HG03457 (cell line): ENCODE measurements around the gene DSE.
A peak's percentile ranks its signal among the peaks of the same experiment; 100 is the strongest.
"Not testable (repeated sequence)": the region's sequence is repeated elsewhere in the genome, so short reads cannot be mapped to it uniquely, and the experiment has no call there.

Experiments
- ATAC-seq: cut with Tn5 transposase; IDR thresholded peaks from one replicate; pipeline ENCODE4 v1.9.1; 2021; ENCODE audit warnings: moderate number of reproducible peaks; ENCODE audit not compliant: unreplicated experiment

The DSE gene

DNA sequence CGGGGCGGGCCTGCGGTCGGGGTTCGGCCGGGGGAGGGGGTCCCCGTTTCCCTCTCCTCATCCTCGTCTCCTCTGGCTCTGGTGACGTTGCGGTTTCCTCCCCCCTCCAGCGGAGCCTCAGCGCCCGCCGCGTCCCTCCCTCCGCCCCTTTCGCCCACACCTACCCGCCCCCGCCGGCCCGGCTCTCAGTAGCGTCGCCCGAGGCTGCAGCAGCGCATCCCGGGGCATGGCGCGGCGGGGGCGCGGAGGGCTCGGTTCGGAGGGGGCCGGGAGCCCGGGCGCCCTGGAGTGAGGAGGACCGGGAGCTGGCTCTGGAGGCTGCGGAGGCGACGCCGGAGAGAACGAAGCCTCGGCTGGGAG, at the start of gene DSE:
DSE (plus strand) TSS at position 188 of the 360 bp plus-strand sequence. CDS start 28,304 bp downstream, outside the sequence.
- peak; percentile 74 for ATAC-seq

DNA sequence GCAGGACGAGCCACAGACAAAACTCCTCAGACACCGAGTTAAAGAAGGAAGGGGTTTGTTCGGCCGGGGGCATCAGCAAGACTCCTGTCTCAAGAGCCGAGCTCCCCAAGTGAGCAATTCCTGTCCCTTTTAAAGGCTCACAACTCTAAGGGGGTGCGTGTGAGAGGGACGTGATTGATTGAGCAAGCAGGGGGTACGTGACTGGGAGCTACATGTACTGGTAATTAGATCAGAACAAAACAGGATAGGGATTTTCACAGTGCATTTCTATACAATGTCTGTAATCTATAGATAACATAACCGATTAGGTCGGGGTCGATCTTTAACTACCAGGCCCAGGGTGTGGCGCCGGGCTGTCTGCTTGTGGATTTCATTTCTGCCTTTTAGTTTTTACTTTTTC, 48.8 kb upstream of the DSE start:
- ATAC-seq: not testable (repeated sequence)

DNA sequence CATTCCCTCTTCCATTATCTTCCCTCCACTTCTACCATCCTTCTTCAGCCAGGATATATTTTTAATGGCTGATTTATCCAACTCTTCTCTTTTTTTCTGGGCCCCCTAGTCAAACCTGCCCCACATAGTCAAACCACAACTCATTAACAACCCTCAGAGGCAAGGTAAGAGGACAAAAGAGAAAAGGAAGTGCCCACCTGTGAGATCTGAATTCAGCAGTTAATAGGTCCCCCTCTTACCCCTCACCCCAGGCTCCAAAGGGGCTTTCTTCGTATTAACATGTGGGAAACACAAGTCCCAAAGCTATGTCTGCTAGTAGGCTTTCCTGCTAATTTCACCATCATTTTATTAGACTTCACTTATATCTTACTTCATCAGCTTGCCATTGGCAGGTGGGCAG, 46.9 kb upstream of the DSE start:
- ATAC-seq: no peak

- not testable (repeated sequence) for ATAC-seq
Measured at GRCh38 chr6:116325634-116326132, 45.1 kb upstream of the DSE start.

- ATAC-seq: no peak
Measured at GRCh38 chr6:116326181-116326671, 44.5 kb upstream of the DSE start.

DNA sequence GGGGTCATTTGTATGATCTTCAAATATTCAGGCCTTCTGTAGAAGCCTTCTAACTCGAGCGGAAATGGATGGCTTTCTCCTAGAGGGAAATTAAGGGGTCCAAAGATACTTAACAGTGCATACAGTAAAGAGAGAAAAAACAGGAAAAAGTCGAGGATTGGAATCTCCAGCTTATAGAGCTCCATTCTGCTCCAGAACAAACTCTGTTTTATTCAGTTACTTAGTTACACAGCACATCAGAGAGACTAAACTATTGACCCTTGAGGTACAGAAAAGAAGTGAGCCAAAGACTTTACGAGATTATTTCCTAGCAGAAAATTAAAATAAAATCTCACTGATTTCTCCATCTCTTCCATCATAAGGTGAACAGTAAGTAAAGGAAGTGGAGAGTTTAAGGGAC, 43.8 kb upstream of the DSE start:
- ATAC-seq: no peak

DNA sequence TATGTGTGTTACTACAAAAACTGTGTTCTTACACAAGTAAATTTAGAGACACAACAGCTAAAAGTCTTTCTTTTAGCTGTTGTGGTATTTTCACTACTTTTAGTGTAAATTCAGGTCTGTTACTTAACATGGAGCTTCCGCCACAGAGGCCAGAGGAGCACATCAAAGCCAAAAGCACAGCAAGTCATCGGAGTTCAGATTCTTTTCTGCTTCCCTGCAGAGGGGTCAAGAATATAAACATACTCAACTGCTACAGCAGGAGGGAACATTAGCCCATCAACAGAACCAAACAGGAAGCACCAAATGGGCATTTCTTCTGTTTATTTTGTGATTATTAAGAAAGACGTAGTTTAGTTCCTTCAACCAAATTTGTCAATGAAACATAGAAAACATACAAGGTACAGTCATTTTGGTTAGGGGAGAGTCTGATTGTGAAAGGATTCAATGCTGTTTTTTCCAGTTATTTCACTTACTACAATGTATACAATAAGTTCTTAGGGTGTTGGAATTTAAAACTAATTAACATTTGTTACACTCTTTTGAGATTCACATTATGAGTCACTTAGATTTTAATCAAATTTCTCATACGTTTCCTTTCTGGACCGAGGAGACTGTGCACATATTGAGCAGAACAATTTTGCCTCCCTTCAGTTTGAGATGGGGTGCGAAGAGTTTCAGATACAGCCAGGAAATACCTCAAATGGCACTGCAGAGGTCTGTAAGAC, 42.8 kb upstream of the DSE start:
- no peak for ATAC-seq

- no peak for ATAC-seq
Measured at GRCh38 chr6:116328528-116328903, 42.2 kb upstream of the DSE start.

GRCh38 chr6:116329156-116329555, 41.6 kb upstream of the DSE start:
- no peak for ATAC-seq

DNA sequence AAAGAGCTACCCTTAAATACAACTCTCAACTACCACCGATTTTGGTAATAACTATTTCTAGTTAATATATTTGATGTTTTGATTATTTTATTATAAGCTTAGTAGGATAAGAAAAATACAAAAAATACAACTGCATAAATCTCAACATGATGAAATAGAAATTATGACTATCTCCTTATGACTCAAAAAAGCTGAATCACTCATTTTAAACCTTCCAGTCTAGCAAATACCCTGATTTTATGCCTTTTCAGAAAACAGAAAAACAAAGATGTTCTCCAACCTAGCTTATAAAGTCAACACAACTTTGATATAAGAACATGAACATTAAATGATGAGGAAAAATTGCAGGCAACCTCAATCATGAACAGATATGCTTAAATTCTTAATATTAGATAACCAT, 40.2 kb upstream of the DSE start:
- ATAC-seq: no peak

GRCh38 chr6:116332096-116332495, 38.7 kb upstream of the DSE start:
- ATAC-seq: no peak

- ATAC-seq: not testable (repeated sequence)
Measured at GRCh38 chr6:116334638-116335409, 35.9 kb upstream of the DSE start.

- ATAC-seq: no peak
Measured at GRCh38 chr6:116335612-116336215, 35.0 kb upstream of the DSE start.

DNA sequence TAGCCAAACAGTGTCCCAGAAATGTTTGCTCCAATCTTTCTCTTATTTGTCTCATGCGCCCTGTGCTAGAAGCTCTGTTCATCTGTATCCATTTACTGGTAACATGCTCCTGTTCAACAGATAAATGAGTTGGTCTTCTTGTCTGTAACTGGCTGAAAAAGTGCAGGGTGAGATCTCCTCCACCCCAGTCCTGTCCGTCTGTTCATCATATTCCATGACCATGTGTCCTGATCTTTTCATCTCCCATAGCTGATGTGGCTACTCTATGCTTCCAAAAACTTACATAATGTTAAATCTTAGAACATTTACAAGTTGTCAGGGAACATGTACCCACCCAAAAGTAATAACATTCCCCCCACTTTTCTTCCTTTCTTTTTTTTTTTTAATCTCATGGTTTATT, 31.8 kb upstream of the DSE start:
- no peak for ATAC-seq

DNA sequence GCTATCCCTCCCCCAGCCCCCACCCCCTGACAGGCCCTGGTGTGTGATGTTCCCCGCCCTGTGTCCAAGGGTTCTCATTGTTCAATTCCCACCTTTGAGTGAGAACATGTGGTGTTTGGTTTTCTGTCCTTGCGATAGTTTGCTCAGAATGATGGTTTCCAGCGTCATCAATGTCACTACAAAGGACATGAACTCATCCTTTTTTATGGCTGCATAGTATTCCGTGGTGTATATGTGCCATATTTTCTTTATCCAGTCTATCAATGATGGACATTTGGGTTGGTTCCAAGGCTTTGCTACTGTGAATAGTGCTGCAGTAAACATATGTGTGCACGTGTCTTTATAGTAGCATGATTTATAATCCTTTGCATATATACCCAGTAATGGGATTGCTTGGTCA, 30.1 kb upstream of the DSE start:
- ATAC-seq: not testable (repeated sequence)

DNA sequence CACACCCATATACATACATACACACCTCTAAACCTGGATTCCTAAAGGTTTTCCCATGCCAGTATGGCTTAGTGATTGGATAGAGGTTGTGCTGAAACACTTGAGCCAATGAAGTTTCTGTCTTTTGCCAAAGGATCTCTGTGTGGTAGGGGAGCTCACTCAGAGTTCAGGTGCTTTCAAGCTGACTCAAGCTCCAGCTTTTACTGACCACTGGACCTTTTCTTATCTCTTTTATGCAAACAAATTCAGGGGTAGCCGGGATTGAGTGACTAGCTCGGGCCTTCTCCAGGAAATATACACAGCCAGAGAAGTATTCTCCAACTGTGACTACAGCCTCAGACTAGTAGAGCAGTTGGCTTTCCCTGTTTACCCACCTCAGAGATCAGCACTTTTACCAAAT, 21.5 kb upstream of the DSE start:
- no peak for ATAC-seq

GRCh38 chr6:116351101-116351500, 19.6 kb upstream of the DSE start:
- ATAC-seq: no peak

- ATAC-seq: peak; percentile 79
Measured at GRCh38 chr6:116352515-116353471, 18.0 kb upstream of the DSE start.

DNA sequence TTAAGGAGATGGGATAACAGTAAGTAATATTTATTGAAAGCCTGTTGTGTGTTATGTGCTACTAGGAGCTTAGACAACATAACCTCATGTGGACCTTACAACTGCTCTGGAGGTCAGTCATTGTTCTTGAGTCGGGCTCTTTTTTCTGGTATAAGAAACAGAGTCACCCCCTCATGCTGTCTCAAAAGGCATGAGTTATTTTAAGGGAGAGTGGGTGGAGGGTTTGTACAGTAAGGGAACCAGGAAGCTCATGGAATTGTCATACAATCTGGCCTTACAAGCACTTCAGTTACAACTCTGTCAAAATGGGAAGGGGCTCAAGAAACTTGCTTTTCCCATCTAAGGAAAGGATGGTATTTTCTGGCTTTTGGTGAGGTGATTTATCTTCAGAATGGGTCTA, 16.5 kb upstream of the DSE start:
- no peak for ATAC-seq

DNA sequence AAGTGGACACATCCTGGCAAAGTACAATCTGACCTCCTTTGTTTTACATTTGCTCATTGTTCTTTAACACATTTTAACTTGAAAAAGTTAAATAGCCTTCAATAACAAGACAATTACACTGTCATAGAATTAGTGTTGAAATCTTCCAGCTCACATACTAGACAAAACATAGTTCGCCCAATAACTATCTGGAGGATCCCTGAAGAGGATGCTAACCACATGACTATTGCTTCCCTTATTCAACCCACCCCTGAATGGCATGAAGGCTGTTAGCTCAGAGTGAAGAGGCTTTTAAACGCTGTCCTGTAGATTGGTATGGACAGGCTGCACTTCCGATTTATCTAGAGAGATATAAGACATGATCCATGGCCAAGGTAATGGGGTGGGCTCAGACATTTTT, 15.0 kb upstream of the DSE start:
- no peak for ATAC-seq

DNA sequence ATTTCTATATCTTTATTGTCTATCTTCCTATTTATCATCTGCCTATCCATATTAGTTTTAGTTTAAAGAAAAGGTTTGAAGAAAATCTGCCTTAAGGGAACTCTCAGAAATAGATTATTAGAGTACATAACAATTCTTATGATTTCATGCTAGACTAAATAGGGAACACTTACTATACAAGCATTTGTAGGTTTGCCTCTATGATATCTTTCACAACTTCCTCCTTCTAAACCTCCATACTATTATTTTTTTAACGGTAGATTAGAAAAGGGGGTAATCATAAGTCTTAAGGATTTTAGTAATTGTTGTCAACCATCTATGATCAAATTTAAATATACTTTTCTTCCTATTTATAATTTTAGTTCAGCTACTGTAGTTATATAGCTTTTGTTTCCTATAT, 11.6 kb upstream of the DSE start:
- ATAC-seq: no peak
